HepG2 (cell line): Measurements from ENCODE around the gene PAXIP1. TPM values are rescaled to one million over a fixed set of nuclear protein-coding genes. Genes with fewer than 3 reads are reported as not detected.

Experiments used
- ATAC-seq: fragments of 200-7000 bp; cut with Tn5 transposase; 3 replicates; pipeline ENCODE4 v1.9.1; 2020; ENCODE audit warnings: mild to moderate bottlenecking, moderate library complexity
- BruUV-seq: library from RNA; stranded (reverse); fragments of 400-500 nt; replicated peaks from 2 replicates; lab custom pipeline; 2021; lab: Mats Ljungman, UMichigan
- CTCF ChIA-PET: fragments of 300-600 bp; formaldehyde crosslinking; extraction: SDS; loops from one replicate; lab custom pipeline; 2021; ENCODE audit warnings: low total read pairs, inconsistent platforms, low intra/inter-chr PET ratio; lab: Yijun Ruan, JAX
- POLR2A ChIA-PET: fragments of 350-600 bp; sonication (Branson Sonifier 250); formaldehyde crosslinking; loops from one replicate; lab custom pipeline; 2020; ENCODE audit warnings: antibody characterized with exemption, inconsistent platforms; lab: Yijun Ruan, JAX
- DNase-seq: peaks from one replicate; pipeline ENCODE4 v3.0.0-alpha.2; 2015; ENCODE audit warnings: low spot score
- FAIRE-seq: peaks from 3 replicates; lab custom pipeline; 2011; peaks lifted over from hg19 to GRCh38; lab: Jason Lieb, UNC
- H2AFZ ChIP-seq: one replicate; pipeline ENCODE4 v1.6.1; 2011; ENCODE audit warnings: low read length, inconsistent platforms
- H3K27ac ChIP-seq: fragments of 300-600 bp; 3 replicates; pipeline ENCODE4 v1.8.0; 2011; ENCODE audit warnings: mixed run types, mild to moderate bottlenecking, mixed read lengths, low read length, inconsistent platforms; ENCODE audit not compliant: insufficient read depth; ENCODE audit errors: extremely low read length
- H3K27me3 ChIP-seq, 2 experiments: fragments of 200-600 bp in 1 of 2; 2 replicates in 1 of 2; 3 replicates in 1 of 2; pipeline versions ENCODE4 v1.6.0 to v1.8.0; 2011; ENCODE audit warnings: low read length in 2 of 2, mild to moderate bottlenecking in 2 of 2, moderate library complexity in 2 of 2, inconsistent platforms in 1 of 2; ENCODE audit not compliant: insufficient read depth in 2 of 2, control insufficient read depth in 1 of 2
- H3K36me3 ChIP-seq, 2 experiments: fragments of 200-600 bp in 1 of 2; replicated peaks in 1 of 2; 2 replicates in 1 of 2; 3 replicates in 1 of 2; pipeline versions ENCODE4 v1.5.1 to v1.8.0; 2011; ENCODE audit warnings: low read length in 2 of 2, inconsistent platforms in 1 of 2; ENCODE audit not compliant: insufficient read depth in 2 of 2, control insufficient read depth in 1 of 2
- H3K4me1 ChIP-seq: 2 replicates; pipeline ENCODE4 v1.5.1; 2012; ENCODE audit warnings: low read length, inconsistent platforms; ENCODE audit not compliant: insufficient read depth
- H3K4me2 ChIP-seq: 2 replicates; pipeline ENCODE4 v1.6.0; 2011; ENCODE audit warnings: low read depth, low read length, inconsistent platforms
- H3K4me3 ChIP-seq, 3 experiments: fragments of 200-600 bp in 1 of 3; sonication (generic), shearing (Covaris generic) in 1 of 3; replicated peaks in 1 of 3; 2 replicates each; pipeline ENCODE4 v1.5.1; 2011 to 2016; ENCODE audit warnings: low read length in 3 of 3, inconsistent platforms in 2 of 3, low read depth in 2 of 3, mild to moderate bottlenecking in 2 of 3, control low read depth in 1 of 3, mixed read lengths in 1 of 3; ENCODE audit not compliant: insufficient read depth in 1 of 3
- H3K79me2 ChIP-seq: one replicate; pipeline ENCODE4 v1.6.1; 2011; ENCODE audit warnings: low read length, inconsistent platforms; ENCODE audit not compliant: insufficient read depth
- H3K9ac ChIP-seq: 2 replicates; pipeline ENCODE4 v1.6.0; 2011; ENCODE audit warnings: mild to moderate bottlenecking, low read depth, low read length, inconsistent platforms; ENCODE audit not compliant: insufficient read depth
- H3K9me3 ChIP-seq: 2 replicates; pipeline ENCODE4 v1.5.1; 2012; ENCODE audit warnings: mild to moderate bottlenecking, low read length
- H4K20me1 ChIP-seq: 2 replicates; pipeline ENCODE4 v1.6.0; 2011; ENCODE audit warnings: inconsistent platforms, mild to moderate bottlenecking, low read length, moderate library complexity; ENCODE audit not compliant: insufficient read depth
- ATF3 ChIP-seq: sonication (generic); formaldehyde crosslinking; IDR thresholded peaks from 2 replicates; pipeline ENCODE4 v1.4.0; 2020; ENCODE audit warnings: missing genetic modification reagents
- ATF7-NPFF ChIP-seq: sonication (generic); formaldehyde crosslinking; IDR thresholded peaks from 2 replicates; pipeline ENCODE4 v1.8.1; 2023; ENCODE audit warnings: mild to moderate bottlenecking, low read depth, missing genetic modification reagents, moderate library complexity
- KIAA2018 ChIP-seq: sonication (generic); formaldehyde crosslinking; IDR thresholded peaks from 2 replicates; pipeline ENCODE4 v1.5.0; 2020; ENCODE audit warnings: mild to moderate bottlenecking, missing genetic modification reagents, borderline replicate concordance
- NFIB ChIP-seq: sonication (generic); formaldehyde crosslinking; IDR thresholded peaks from 2 replicates; pipeline ENCODE4 v1.9.0; 2021; ENCODE audit warnings: missing genetic modification reagents, mild to moderate bottlenecking, borderline replicate concordance
- SALL2 ChIP-seq: sonication (generic); formaldehyde crosslinking; IDR thresholded peaks from 2 replicates; pipeline ENCODE4 v1.8.1; 2023; ENCODE audit warnings: mild to moderate bottlenecking, missing genetic modification reagents, inconsistent platforms
- ZSCAN31 ChIP-seq: sonication (generic); formaldehyde crosslinking; IDR thresholded peaks from 2 replicates; pipeline ENCODE4 v1.5.0; 2020; ENCODE audit warnings: low read depth, mild to moderate bottlenecking, missing genetic modification reagents
- ZSCAN5A ChIP-seq: sonication (generic); formaldehyde crosslinking; IDR thresholded peaks from 2 replicates; pipeline ENCODE4 v1.8.0; 2022; ENCODE audit warnings: mild to moderate bottlenecking, missing genetic modification reagents, borderline replicate concordance
- WGBS: methylation state at CpG from one replicate; pipeline ENCODE4 v1.1.6; 2017; ENCODE audit warnings: low lambda C conversion rate; 5-methylcytosine and 5-hydroxymethylcytosine counted together
- in situ Hi-C: cut with HindIII; loops from 2 replicates; pipeline ENCODE4 v1.10.0; 2017; ENCODE audit warnings: low pct_unique_long_range_greater_than_20kb; ENCODE audit not compliant: extremely low pct_ligation_motif_present
- intact Hi-C: fragments of 100-400 bp; cut with micrococcal nuclease; formaldehyde crosslinking; loops from one replicate; pipeline ENCODE4 v1.10.0; 2022; ENCODE audit not compliant: unreplicated experiment
- polyA plus RNA-seq, 8 experiments: library from polyadenylated mRNA; depleted of rRNA in 3 of 8; stranded (reverse) in 7 of 8; unstranded in 1 of 8; fragments of >200 nt; fragmentation: Illumina TruSeq in 4 of 8; extraction: Trizol in 4 of 8; gene quantifications; 2 replicates each; pipeline versions ENCODE4 v1.2.1 to v1.2.3, GENCODE V29; 2011 to 2016; ENCODE audit warnings: low read depth in 4 of 8, missing spikeins in 1 of 8, mixed read lengths in 1 of 8; ENCODE audit not compliant: insufficient read depth in 1 of 8
- total RNA-seq, 5 experiments: library from RNA; depleted of rRNA; stranded (reverse); fragments of >200 nt; fragmentation: Illumina TruSeq; extraction: Trizol; gene quantifications; 2 replicates each; pipeline ENCODE4 v1.2.3, GENCODE V29; 2016; ENCODE audit warnings: low read depth in 1 of 5

PAXIP1 gene
- total and polyA plus RNA-seq, 2 of the 13 experiments (the other 11 are each of a cell fraction or from before 2014, with no cell fraction given): 11.6 to 16.2 TPM

GRCh38 chr7:154912871-154913637 is 89.9 kb downstream of the PAXIP1 start:
- peak; percentile 8 for ATAC-seq
- BruUV-seq: no TSS peak
- Histone ChIP-seq H3K4me1 (peaks cover 8% of the 10 kb centered on the region), H3K4me3 (peak overlapping the region in 1 of 3 experiments; percentile 14; a peak in 1 of 6 replicates), H3K9ac (no peak overlapping the region; the same call in 1 of the 2 replicates), H3K36me3 (no peaks in the 10 kb centered on the region), H3K9me3 (peaks cover 15% of the 10 kb centered on the region), H3K27me3 (peaks cover 2 to 38% of the 10 kb centered on the region in 2 experiments; a peak in 4 of 5 replicates), H3K4me2 (peak overlapping the region; percentile 53), H2AFZ (no peak overlapping the region), H4K20me1 (no peaks in the 10 kb centered on the region), H3K27ac (no peak overlapping the region), H3K79me2 (no peaks in the 10 kb centered on the region)
- TF ChIP-seq NFIB (CRISPR knock-in tag) (0 out of 2 replicates have a peak, but pooled peaks have one; percentile 18), ATF7-NPFF (CRISPR knock-in tag) (0 out of 2 replicates have a peak, but pooled peaks have one; percentile 15), ZSCAN31 (CRISPR knock-in tag) (0 out of 2 replicates have a peak, but pooled peaks have one; percentile 10), ZSCAN5A (CRISPR knock-in tag) (no peak), ATF3 (no peak), SALL2 (CRISPR knock-in tag) (0 out of 2 replicates have a peak, but pooled peaks have one; percentile 3), KIAA2018 (CRISPR knock-in tag) (0 out of 2 replicates have a peak, but pooled peaks have one; percentile 2)
- WGBS: 69% methylated on average over 22 of the region's 22 CpGs
- in situ Hi-C loops (no loop called here), intact Hi-C loops (loop anchor here (5.0 kb wide), 1 partner anchor 434 kb away; no protein-coding TSS in a partner anchor)
- no peak for FAIRE-seq
- ChIA-PET CTCF (interaction anchor here (1.1 kb wide), 2 partner anchors 40 to 432 kb away, joined by 4 read pairs; no protein-coding TSS in a partner anchor), POLR2A (interaction anchor here (1.0 to 1.3 kb wide), 2 partner anchors 10 to 16 kb away, joined by 4 to 6 read pairs; no protein-coding TSS in a partner anchor)
- no peak for DNase-seq
